Neural cell (in vitro differentiated cells): ENCODE data around the gene TNNT3.

Experiments used
- EP300 ChIP-seq: fragments of 450-650 bp; conservative IDR thresholded peaks from 2 replicates; pipeline ENCODE4 v1.6.1; 2014; ENCODE audit warnings: antibody characterized with exemption, mild to moderate bottlenecking, moderate library complexity; ENCODE audit not compliant: poor library complexity, severe bottlenecking
- EZH2 ChIP-seq: fragments of 200-600, 300-800 bp; shearing (Covaris generic), sonication (generic); IDR thresholded peaks from 2 replicates; pipeline ENCODE4 v1.6.1; 2014; ENCODE audit warnings: antibody characterized with exemption, low read length, borderline replicate concordance, mild to moderate bottlenecking; ENCODE audit not compliant: insufficient read depth, poor library complexity, severe bottlenecking
- MXI1 ChIP-seq: fragments of 450-650 bp; conservative IDR thresholded peaks from 2 replicates; pipeline ENCODE4 v1.6.1; 2014; ENCODE audit warnings: antibody characterized with exemption, mild to moderate bottlenecking; ENCODE audit not compliant: poor library complexity, severe bottlenecking
- POLR2AphosphoS5 ChIP-seq: IDR thresholded peaks from 2 replicates; pipeline ENCODE4 v1.6.1; 2012
- RAD21 ChIP-seq: fragments of 450-650 bp; conservative IDR thresholded peaks from 2 replicates; pipeline ENCODE4 v1.6.1; 2014; ENCODE audit warnings: antibody characterized with exemption, mild to moderate bottlenecking, moderate library complexity
- TAF1 ChIP-seq: IDR thresholded peaks from 2 replicates; pipeline ENCODE4 v1.6.1; 2012; ENCODE audit warnings: low read depth
- TF ChIP-seq, protein P1 (sequence below): IDR thresholded peaks from 2 replicates; pipeline ENCODE4 v1.6.1; 2012; ENCODE audit warnings: borderline replicate concordance
- TF ChIP-seq, protein P2 (sequence below): fragments of 450-650 bp; IDR thresholded peaks from 2 replicates; pipeline ENCODE4 v1.5.1; 2014; ENCODE audit warnings: antibody characterized with exemption, mild to moderate bottlenecking, moderate library complexity; ENCODE audit not compliant: poor library complexity, severe bottlenecking

DNA sequence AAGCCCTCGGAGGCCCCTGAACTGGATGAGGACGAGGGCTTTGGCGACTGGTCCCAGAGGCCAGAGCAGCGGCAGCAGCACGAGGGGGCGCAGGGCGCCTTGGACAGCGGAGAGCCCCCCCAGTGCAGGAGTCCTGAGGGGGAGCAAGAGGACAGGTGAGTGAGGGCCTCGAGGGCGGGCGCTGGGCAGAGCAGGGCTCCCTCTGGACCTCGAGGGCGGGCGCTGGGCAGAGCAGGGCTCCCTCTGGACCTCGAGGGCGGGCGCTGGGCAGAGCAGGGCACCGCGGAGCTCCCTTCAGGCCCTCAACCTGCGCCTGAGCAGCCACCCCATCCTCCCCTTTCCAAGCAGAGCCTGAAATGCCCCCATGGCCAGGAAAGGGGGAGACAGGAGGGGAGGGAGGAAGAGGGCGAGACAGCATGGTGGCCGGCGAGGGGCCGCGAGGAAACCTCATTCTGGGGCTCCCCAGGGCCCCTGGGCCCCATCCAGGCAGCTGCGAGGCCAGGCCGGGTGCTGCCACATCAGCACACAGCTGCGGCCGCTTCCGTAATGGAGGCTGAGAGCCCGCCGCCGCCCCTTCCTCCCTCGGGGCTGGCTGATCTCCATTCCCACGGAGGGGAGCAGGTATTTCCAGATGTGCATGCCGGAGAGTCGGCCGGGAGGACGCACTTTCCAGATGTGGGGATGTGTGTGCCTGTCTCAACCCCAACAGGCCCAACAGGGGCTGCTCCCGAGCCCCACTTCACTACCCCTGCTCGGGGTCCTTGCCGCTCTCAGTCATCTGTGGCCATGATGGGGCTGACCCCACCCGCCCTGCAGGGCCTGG is 37.9 kb upstream of the TNNT3 start:
- TF ChIP-seq, protein P1, sequence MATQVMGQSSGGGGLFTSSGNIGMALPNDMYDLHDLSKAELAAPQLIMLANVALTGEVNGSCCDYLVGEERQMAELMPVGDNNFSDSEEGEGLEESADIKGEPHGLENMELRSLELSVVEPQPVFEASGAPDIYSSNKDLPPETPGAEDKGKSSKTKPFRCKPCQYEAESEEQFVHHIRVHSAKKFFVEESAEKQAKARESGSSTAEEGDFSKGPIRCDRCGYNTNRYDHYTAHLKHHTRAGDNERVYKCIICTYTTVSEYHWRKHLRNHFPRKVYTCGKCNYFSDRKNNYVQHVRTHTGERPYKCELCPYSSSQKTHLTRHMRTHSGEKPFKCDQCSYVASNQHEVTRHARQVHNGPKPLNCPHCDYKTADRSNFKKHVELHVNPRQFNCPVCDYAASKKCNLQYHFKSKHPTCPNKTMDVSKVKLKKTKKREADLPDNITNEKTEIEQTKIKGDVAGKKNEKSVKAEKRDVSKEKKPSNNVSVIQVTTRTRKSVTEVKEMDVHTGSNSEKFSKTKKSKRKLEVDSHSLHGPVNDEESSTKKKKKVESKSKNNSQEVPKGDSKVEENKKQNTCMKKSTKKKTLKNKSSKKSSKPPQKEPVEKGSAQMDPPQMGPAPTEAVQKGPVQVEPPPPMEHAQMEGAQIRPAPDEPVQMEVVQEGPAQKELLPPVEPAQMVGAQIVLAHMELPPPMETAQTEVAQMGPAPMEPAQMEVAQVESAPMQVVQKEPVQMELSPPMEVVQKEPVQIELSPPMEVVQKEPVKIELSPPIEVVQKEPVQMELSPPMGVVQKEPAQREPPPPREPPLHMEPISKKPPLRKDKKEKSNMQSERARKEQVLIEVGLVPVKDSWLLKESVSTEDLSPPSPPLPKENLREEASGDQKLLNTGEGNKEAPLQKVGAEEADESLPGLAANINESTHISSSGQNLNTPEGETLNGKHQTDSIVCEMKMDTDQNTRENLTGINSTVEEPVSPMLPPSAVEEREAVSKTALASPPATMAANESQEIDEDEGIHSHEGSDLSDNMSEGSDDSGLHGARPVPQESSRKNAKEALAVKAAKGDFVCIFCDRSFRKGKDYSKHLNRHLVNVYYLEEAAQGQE, result no peak
- TF ChIP-seq RAD21, result no peak
- TF ChIP-seq, protein P2, sequence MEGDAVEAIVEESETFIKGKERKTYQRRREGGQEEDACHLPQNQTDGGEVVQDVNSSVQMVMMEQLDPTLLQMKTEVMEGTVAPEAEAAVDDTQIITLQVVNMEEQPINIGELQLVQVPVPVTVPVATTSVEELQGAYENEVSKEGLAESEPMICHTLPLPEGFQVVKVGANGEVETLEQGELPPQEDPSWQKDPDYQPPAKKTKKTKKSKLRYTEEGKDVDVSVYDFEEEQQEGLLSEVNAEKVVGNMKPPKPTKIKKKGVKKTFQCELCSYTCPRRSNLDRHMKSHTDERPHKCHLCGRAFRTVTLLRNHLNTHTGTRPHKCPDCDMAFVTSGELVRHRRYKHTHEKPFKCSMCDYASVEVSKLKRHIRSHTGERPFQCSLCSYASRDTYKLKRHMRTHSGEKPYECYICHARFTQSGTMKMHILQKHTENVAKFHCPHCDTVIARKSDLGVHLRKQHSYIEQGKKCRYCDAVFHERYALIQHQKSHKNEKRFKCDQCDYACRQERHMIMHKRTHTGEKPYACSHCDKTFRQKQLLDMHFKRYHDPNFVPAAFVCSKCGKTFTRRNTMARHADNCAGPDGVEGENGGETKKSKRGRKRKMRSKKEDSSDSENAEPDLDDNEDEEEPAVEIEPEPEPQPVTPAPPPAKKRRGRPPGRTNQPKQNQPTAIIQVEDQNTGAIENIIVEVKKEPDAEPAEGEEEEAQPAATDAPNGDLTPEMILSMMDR, result no peak
- no peak for TF ChIP-seq POLR2AphosphoS5
- TF ChIP-seq TAF1, result no peak
- no peak for TF ChIP-seq MXI1
- no peak for TF ChIP-seq EZH2
- TF ChIP-seq EP300, result no peak
